Measurements from ENCODE around the gene GRAP. TPM values are rescaled to one million over a fixed set of nuclear protein-coding genes. Genes with fewer than 3 reads are reported as not detected.
"Not testable (repeated sequence)": the region's sequence is repeated elsewhere in the genome, so short reads cannot be mapped to it uniquely, and the experiment has no call there.

GRAP gene
- total RNA-seq, 2 donors from 2014 or later, result 0.33 to 1.8 TPM

DNA sequence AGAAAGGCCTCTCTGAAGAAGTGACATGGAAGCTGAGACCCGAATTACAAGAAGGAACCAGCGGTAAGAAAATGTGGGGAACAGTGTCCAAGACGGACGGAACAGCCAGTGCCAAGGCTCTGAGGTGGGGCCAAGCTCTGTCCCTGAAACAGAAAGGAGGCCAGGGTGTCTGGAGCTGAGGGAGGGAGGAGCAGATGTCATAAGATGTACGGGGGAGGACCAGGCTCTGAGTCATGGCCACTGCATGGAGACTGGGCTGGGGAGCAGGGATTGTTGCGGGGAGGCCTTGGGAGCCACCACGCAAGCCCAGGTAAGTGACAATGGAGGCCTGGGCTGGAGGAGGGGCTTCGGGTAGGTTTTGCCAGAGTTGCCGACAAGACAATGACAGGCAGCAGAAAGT is 2.1 kb downstream of the GRAP start:
- H3K27ac ChIP-seq; H3K4me3 ChIP-seq; DNase-seq; intact Hi-C loops (cut with DNase I); ATAC-seq; H3K9me3 ChIP-seq; H3K36me3 ChIP-seq (replicated peaks in 1 of 2; ENCODE audit: insufficient read depth in 1 of 2, low read depth in 2 of 2); H3K27me3 ChIP-seq; H3K4me1 ChIP-seq: not testable (repeated sequence)
- no CpG with 5 or more reads among the region's 9 CpGs for WGBS, 2 donors

DNA sequence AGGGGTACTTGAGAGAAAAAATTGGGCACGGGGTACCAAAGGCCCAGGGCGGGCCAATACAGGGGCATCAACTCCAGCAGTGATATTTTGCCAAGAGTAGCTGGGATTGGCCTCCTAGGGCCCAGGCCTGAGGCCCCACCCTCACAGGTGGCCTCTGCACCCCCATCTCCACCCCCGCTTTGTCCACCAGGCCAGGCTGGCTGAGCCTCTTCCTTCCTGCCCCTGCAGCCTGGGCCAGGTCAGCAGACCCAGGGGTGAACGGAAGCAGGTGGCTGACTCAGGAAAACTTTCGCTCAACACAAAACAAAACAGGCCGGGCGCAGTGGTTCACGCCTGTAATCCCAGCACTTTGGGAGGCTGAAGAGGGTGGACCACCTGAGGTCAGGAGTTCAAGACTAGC is 3.7 kb downstream of the GRAP start:
- H3K27ac ChIP-seq; H3K4me3 ChIP-seq; H3K36me3 ChIP-seq (replicated peaks in 1 of 2; ENCODE audit: insufficient read depth in 1 of 2, low read depth in 2 of 2); H3K9me3 ChIP-seq; H3K4me1 ChIP-seq; ATAC-seq; H3K27me3 ChIP-seq; intact Hi-C loops (cut with DNase I); DNase-seq: not testable (repeated sequence)
- no CpG with 5 or more reads among the region's 8 CpGs for WGBS, 2 donors

DNA sequence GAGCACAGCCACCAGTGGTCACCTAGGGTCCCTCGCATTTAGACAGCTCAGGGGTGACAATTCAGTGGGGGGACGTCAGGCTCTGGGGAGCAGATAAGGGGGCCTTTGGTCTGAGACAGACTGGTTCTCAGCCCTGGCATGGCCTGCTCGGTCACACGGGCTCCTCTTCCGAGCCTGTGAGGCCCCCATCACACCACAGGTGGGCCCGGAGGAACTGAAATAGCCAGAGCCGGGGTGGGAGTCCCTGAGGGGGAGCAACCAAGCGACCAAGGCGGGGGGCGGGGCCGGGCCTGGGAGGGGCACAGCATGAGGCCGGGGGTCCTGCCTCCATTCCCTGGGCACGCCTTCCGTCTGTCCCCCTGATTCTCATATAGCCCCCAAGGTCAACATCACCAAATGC is 4.4 kb downstream of the GRAP start:
- H3K36me3 ChIP-seq (replicated peaks in 1 of 2; ENCODE audit: insufficient read depth in 1 of 2, low read depth in 2 of 2); H3K9me3 ChIP-seq; H3K4me1 ChIP-seq; H3K4me3 ChIP-seq; H3K27me3 ChIP-seq; H3K27ac ChIP-seq; DNase-seq; intact Hi-C loops (cut with DNase I); ATAC-seq: not testable (repeated sequence)
- no CpG with 5 or more reads among the region's 14 CpGs for WGBS, 2 donors

DNA sequence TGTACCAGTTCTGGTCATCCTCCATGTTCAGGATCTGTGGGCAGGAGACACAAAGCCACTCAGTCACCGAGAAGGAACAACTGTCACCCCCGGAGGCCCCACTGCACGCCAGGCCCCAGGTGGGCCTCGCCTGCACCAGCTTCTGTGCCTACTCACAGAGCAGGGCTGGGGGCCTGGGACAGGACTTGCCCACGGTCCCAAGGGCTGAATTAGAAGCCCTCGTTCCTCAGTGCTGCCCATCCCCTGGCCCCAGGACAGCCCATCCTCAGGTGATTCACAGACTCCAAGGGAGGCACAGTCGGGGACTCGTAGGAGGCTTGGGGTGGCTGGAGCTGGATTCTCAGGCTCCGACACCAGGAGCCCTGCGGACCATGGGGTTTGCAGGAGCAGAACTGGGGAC is 4.9 kb downstream of the GRAP start:
- H3K27ac ChIP-seq; H3K4me3 ChIP-seq; H3K36me3 ChIP-seq (replicated peaks in 1 of 2; ENCODE audit: insufficient read depth in 1 of 2, low read depth in 2 of 2); H3K4me1 ChIP-seq; H3K9me3 ChIP-seq; H3K27me3 ChIP-seq; DNase-seq; intact Hi-C loops (cut with DNase I); ATAC-seq: not testable (repeated sequence)
- no CpG with 5 or more reads among the region's 10 CpGs for WGBS, 2 donors

DNA sequence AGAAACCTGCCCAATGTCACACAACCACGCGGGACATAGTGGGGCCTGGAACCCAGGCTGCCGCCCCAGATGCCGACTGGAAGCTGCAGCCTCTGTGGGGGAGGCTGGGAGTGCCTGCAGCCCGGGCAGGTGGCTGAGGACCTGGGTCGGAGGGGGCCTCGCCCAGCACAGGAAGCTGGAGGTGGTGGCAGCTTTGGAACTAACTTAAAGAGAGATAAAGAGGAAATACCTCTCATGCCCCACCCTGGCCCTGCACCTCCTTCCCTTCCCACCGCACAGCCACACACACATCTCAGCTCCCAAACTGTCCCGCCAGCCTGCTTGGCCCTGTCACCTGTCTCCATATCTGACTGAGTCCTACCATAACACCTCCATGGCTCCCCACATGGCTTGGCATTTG is 6.4 kb downstream of the GRAP start:
- H3K36me3 ChIP-seq (replicated peaks in 1 of 2; ENCODE audit: insufficient read depth in 1 of 2, low read depth in 2 of 2); H3K9me3 ChIP-seq; H3K4me1 ChIP-seq; H3K27me3 ChIP-seq; intact Hi-C loops (cut with DNase I); ATAC-seq; H3K27ac ChIP-seq; H3K4me3 ChIP-seq; DNase-seq: not testable (repeated sequence)
- no CpG with 5 or more reads among the region's 9 CpGs for WGBS, 2 donors

DNA sequence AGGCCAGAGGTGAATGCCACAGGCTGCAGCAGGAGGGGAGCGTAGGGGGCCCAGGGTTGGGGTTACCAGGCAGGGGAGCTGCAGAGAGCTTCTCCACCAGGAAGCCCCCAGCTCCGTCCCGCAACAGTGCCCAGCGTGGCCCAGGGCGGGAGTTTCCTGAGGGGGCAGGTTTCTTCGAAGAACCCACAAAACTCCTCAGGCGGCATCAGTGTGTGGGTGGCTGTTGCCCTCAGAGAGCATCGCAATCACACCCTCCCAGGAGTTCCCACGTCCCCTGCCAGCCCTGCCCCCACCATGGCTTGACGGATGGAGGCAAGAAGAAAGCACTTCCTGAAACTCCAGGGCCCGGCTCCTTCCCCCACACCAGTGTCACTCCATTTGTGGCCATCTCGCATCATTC is 8.0 kb downstream of the GRAP start:
- H3K36me3 ChIP-seq (replicated peaks in 1 of 2; ENCODE audit: insufficient read depth in 1 of 2, low read depth in 2 of 2); H3K4me3 ChIP-seq; H3K9me3 ChIP-seq; H3K4me1 ChIP-seq; H3K27ac ChIP-seq; intact Hi-C loops (cut with DNase I); DNase-seq; H3K27me3 ChIP-seq: not testable (repeated sequence)
- peak; percentile 7 for ATAC-seq
- no CpG with 5 or more reads among the region's 12 CpGs for WGBS, 2 donors

DNA sequence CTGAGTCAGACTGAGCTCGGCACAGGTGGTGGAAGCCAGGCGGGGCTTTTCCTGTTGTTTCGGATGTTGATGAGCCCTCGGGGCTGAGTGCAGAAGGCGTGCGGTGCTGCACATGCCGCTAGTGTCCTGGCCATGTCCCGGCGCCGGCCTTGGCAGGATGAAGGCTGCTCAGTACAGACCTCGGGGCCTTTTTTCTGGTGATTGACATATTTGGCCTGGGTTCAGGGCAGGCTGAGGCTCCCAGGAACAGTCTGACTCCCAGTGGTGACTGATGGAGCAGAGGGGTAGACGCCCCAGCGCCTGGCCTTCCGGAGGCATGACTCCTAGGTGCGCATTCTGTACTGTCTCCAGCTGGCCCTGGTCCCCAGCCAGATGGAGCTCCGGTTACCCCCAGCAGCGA is 8.8 kb downstream of the GRAP start:
- H3K27ac ChIP-seq; H3K27me3 ChIP-seq; H3K36me3 ChIP-seq (replicated peaks in 1 of 2; ENCODE audit: insufficient read depth in 1 of 2, low read depth in 2 of 2); intact Hi-C loops (cut with DNase I); H3K4me1 ChIP-seq; H3K9me3 ChIP-seq; DNase-seq; H3K4me3 ChIP-seq: not testable (repeated sequence)
- no CpG with 5 or more reads among the region's 17 CpGs for WGBS, 2 donors
- ATAC-seq, result peak; percentile 90

DNA sequence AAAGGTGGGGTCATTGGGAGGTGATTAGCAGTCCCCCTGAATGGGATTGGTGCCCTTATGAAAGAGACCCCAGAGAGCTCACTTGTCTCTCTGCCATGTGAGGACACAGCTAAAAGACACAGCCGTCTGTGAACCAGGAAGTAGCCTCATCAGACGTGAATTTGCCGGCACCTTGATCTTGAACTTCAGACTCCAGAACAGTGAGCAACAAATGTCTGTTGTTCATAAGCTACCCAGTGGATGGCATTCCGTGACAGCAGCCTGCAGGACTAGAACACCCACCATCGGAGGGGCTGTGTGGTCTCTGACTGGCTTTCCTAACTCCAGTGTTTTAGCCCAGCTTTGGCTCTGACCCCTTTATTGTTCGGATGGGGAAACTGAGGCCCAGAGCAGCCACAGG is 9.2 kb downstream of the GRAP start:
- H3K36me3 ChIP-seq (replicated peaks in 1 of 2; ENCODE audit: insufficient read depth in 1 of 2, low read depth in 2 of 2); ATAC-seq; intact Hi-C loops (cut with DNase I); H3K4me3 ChIP-seq; DNase-seq; H3K4me1 ChIP-seq; H3K27ac ChIP-seq; H3K9me3 ChIP-seq; H3K27me3 ChIP-seq: not testable (repeated sequence)
- WGBS, 2 donors, result 0% methylated on average over 1 of the region's 6 CpGs; no CpG with 5 or more reads in 1 of the 2 donors

DNA sequence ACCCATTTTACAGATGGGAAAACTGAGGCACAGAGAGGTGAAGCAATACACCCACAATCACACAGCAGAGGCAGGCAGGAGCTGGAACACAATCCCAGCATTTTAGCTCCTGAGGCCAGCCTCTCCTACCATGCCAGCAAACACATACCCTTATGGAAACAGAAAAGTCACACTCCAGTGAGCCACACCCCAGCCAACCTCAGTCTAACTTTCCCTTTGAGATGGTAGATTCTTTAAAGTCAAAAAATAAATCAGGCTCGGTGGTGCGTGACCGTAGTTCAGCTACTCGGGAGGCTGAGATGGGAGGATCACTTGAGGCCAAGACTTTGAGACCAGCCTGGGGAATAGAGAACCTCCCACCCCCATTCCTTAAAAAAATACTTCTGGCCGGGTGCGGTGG is 10.6 kb downstream of the GRAP start:
- H3K4me3 ChIP-seq; H3K27ac ChIP-seq; H3K36me3 ChIP-seq (replicated peaks in 1 of 2; ENCODE audit: insufficient read depth in 1 of 2, low read depth in 2 of 2); H3K9me3 ChIP-seq; intact Hi-C loops (cut with DNase I); H3K27me3 ChIP-seq; DNase-seq; H3K4me1 ChIP-seq; ATAC-seq: not testable (repeated sequence)
- WGBS, 2 donors, result no CpG with 5 or more reads among the region's 6 CpGs

DNA sequence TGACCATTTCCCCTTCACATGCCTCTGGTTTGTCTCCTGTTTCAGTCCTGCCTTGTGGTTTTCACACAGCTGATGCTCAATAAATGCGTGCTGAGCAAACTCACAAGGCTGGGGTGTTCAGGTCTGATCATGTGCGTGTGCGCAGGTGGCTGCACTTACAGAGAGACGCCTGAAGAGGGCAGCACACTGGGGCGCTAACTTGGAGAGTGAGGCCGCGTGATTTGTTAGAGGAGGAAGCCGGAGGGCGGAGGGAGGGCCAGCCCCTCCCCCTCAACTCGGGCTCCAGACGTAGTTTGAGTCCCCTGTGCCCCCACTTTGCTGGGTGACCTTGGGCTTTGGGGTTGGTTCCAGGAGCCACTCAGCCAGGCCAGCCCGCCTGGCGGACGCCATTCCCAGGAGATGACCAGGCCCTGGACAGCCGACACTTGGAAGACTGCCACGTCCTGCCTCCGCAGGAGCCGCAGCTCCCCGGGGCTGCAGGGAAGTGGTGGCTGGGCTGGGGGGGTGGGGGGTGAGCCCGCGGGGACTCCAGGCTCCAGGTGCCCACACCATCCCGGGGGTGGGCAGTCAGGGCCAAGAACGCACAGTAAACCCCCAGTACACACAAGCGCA is 14.3 kb downstream of the GRAP start:
- DNase-seq; H3K4me1 ChIP-seq; H3K4me3 ChIP-seq; H3K36me3 ChIP-seq (replicated peaks in 1 of 2; ENCODE audit: insufficient read depth in 1 of 2, low read depth in 2 of 2); intact Hi-C loops (cut with DNase I); H3K9me3 ChIP-seq; H3K27me3 ChIP-seq; H3K27ac ChIP-seq: not testable (repeated sequence)
- peak; percentile 86 for ATAC-seq
- no CpG with 5 or more reads among the region's 24 CpGs for WGBS, 2 donors

Data from body of pancreas (tissue), 4 donors.